Measurements from ENCODE around the gene NKX1-2. TPM values are rescaled to one million over a fixed set of nuclear protein-coding genes. Genes with fewer than 3 reads are reported as not detected.

Gene NKX1-2
- total RNA-seq, 4 donors from 2014 or later, result not detected

DNA sequence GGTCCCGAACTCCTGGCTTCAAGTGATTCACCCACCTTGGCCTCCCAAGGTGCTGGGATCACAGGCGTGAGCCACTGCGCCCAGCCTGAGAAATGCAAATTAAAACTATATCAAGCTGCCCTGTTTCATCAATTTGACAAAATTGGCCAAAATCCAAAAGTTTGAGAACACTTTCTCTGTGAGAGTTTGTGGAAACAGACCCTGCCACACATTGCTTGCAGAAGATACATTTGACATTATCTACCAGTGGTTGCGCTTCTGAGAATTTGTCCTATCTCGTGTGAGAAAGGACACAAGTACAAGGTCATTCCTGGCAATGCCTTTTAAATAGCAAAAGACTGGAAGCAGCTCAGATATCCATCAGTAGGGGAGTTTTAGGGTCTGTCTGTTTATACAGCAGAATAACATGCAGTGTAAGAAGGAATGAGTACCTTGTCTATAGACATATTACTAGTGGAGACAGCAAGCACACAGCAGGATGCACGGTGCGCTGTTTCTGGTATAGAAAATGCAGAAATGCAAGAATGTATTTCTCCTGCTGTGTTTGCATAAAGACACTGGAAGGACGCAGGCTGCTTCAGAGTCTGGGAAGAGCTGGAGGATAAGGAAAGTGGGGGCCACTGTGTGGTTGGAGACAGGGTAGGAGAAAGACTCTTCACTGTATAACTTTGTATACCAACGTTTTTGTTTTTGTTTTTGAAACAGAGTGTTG, 16.1 kb upstream of the NKX1-2 start:
- TF ChIP-seq, protein P1, sequence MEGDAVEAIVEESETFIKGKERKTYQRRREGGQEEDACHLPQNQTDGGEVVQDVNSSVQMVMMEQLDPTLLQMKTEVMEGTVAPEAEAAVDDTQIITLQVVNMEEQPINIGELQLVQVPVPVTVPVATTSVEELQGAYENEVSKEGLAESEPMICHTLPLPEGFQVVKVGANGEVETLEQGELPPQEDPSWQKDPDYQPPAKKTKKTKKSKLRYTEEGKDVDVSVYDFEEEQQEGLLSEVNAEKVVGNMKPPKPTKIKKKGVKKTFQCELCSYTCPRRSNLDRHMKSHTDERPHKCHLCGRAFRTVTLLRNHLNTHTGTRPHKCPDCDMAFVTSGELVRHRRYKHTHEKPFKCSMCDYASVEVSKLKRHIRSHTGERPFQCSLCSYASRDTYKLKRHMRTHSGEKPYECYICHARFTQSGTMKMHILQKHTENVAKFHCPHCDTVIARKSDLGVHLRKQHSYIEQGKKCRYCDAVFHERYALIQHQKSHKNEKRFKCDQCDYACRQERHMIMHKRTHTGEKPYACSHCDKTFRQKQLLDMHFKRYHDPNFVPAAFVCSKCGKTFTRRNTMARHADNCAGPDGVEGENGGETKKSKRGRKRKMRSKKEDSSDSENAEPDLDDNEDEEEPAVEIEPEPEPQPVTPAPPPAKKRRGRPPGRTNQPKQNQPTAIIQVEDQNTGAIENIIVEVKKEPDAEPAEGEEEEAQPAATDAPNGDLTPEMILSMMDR (IDR thresholded peaks at IDR 0.05; ENCODE audit: low read depth), result no peak

GRCh38 chr10:124465003-124465776, 15.4 kb upstream of the NKX1-2 start:
- TF ChIP-seq, protein P1 (IDR thresholded peaks at IDR 0.05; ENCODE audit: low read depth), result no peak

DNA sequence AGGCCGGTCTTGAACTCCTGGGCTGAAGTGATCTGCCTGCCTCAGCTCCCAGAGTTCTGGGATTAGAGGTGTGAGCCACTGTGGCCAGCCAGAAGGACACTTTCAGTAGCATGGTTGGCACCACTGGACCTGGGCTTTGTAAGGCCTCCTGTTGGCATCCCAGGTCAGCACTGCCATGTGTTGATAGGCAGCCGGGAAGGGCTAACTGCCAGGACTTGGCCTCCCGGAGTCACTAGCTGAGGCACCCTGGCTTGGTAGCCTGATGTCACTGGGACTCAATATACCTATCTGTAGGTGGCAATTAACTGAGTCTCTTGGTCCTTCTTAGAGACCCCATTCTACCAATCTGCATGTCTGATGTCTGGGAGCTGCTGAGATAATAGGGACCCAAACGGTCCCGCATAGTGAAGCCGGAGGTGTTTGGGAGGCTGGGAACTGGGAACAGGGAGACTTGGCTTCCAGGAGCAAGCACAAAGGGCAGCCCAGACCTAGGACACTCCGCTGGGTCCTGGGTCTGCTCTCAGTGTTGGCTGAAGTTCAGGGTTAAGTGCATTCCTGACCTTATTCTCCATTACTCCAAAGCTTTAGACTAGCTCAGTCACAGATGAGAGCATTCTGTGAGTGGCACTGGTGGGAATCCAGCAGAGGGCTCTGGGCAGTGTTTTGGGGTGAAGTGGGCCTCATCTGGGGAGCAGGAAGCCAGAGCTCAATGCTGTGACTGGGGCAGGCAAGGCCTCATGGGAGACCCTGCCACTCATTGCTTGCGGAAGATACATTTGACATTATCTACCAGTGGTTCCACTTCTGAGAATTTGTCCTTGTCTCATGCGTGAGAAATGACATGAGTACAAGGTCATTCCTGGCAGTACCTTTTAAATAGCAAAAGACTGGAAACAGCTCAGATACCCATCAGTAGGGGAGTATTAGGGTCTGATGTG, 14.5 kb upstream of the NKX1-2 start:
- TF ChIP-seq, protein P1 (IDR thresholded peaks at IDR 0.05; ENCODE audit: low read depth), result no peak

- TF ChIP-seq, protein P1 (IDR thresholded peaks at IDR 0.05; ENCODE audit: low read depth), result no peak
These were observed 12.5 kb upstream of the NKX1-2 start for GRCh38 chr10:124462348-124462695.

- TF ChIP-seq, protein P1 (IDR thresholded peaks at IDR 0.05; ENCODE audit: low read depth), result no peak
These were observed 12.0 kb upstream of the NKX1-2 start, which contains the start of gene LHPP for GRCh38 chr10:124461642-124462347. TSS of gene LHPP (plus strand) at chr10:124461823. CDS start at chr10:124461863, 40 bp downstream.

DNA sequence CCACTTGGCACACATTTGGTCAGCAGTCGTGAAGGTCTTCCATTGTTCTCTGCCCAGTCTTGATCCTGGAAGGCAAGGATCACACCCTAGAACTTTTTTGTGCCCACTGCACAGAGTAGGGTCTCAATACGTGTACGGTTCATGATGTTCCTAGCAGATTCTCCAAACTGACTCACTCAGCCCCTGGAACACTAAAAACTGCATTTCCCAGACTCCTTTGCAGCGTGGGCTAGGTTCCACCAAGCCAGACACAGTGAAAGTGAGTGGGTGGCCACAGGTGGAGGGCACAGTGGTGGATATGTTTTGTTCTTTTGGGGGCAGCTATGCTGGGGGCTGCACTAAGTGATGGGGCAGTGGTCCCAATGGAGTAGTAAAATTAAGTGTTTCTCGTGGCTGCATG, 10.3 kb upstream of the NKX1-2 start:
- TF ChIP-seq, protein P1 (IDR thresholded peaks at IDR 0.05; ENCODE audit: low read depth), result no peak

Data from subcutaneous adipose tissue (tissue), 4 donors.